MM.1S (cell line): ENCODE measurements around the gene PCDH8.

Source experiments
- DNase-seq: peaks from one replicate; pipeline ENCODE4 v3.0.0-alpha.2; 2015
- H2AFZ ChIP-seq: fragments of 300-600 bp; sonication (generic); 2 replicates; pipeline ENCODE4 v1.6.0; 2016; ENCODE audit warnings: antibody characterized with exemption, low read length
- H3F3A ChIP-seq: fragments of 300-600 bp; sonication (generic); 2 replicates; pipeline ENCODE4 v1.6.1; 2016; ENCODE audit warnings: mild to moderate bottlenecking, antibody characterized with exemption, low read length, moderate library complexity, mixed read lengths; ENCODE audit not compliant: insufficient read depth
- H3K27ac ChIP-seq: fragments of 300-600 bp; sonication (generic); 2 replicates; pipeline ENCODE4 v1.5.1; 2016; ENCODE audit warnings: mild to moderate bottlenecking, low read length
- H3K27me3 ChIP-seq: fragments of 300-600 bp; sonication (generic); replicated peaks from 2 replicates; pipeline ENCODE4 v1.6.0; 2016; ENCODE audit warnings: low read length; ENCODE audit not compliant: insufficient read depth
- H3K36me3 ChIP-seq: fragments of 300-600 bp; sonication (generic); replicated peaks from 2 replicates; pipeline ENCODE4 v1.6.1; 2016; ENCODE audit warnings: mild to moderate bottlenecking, low read length, mixed read lengths; ENCODE audit not compliant: insufficient read depth
- H3K4me1 ChIP-seq: fragments of 300-600 bp; sonication (generic); 2 replicates; pipeline ENCODE4 v1.6.1; 2016; ENCODE audit warnings: low read length, mixed read lengths
- H3K4me2 ChIP-seq: fragments of 300-600 bp; sonication (generic); 2 replicates; pipeline ENCODE4 v1.6.0; 2016; ENCODE audit warnings: low read depth, low read length
- H3K4me3 ChIP-seq: fragments of 300-600 bp; sonication (generic); 2 replicates; pipeline ENCODE4 v1.5.1; 2016; ENCODE audit warnings: low read length, mixed read lengths
- H3K79me2 ChIP-seq: fragments of 300-600 bp; sonication (generic); 2 replicates; pipeline ENCODE4 v1.6.1; 2016; ENCODE audit warnings: mixed run types, low read length, mixed read lengths
- H3K9ac ChIP-seq: fragments of 300-600 bp; sonication (generic); 2 replicates; pipeline ENCODE4 v1.6.1; 2016; ENCODE audit warnings: low read length, mixed read lengths
- H3K9me2 ChIP-seq: fragments of 300-600 bp; sonication (generic); replicated peaks from 2 replicates; pipeline ENCODE4 v1.6.1; 2016; ENCODE audit warnings: mild to moderate bottlenecking, low read length, mixed read lengths; ENCODE audit not compliant: insufficient read depth
- H3K9me3 ChIP-seq: fragments of 300-600 bp; sonication (generic); replicated peaks from 2 replicates; pipeline ENCODE4 v1.6.1; 2016; ENCODE audit warnings: mild to moderate bottlenecking, low read length, mixed read lengths; ENCODE audit not compliant: insufficient read depth
- H4K20me1 ChIP-seq: fragments of 300-600 bp; sonication (generic); 2 replicates; pipeline ENCODE4 v1.6.1; 2016; ENCODE audit warnings: mild to moderate bottlenecking, low read length, moderate library complexity, mixed read lengths; ENCODE audit not compliant: insufficient read depth
- CTCF ChIP-seq: fragments of 300-600 bp; sonication (generic); IDR thresholded peaks from 2 replicates; pipeline ENCODE4 v1.5.1; 2016; ENCODE audit warnings: antibody characterized with exemption, low read length, mixed read lengths
- EZH2 ChIP-seq: fragments of 300-600 bp; sonication (generic); optimal IDR thresholded peaks from 2 replicates; pipeline ENCODE3; 2017; ENCODE audit warnings: low read depth, mild to moderate bottlenecking, antibody characterized with exemption, low read length, mixed read lengths
- EZH2phosphoT487 ChIP-seq: fragments of 300-600 bp; sonication (generic); IDR thresholded peaks from 2 replicates; pipeline ENCODE4 v1.6.1; 2018; ENCODE audit warnings: antibody characterized with exemption, low read length

The PCDH8 gene

GRCh38 chr13:52800856-52801255 is 47.6 kb downstream of the PCDH8 start:
- Histone ChIP-seq H3K79me2 (no peaks in the 10 kb centered on the region), H3K9ac (no peak overlapping the region), H4K20me1 (no peaks in the 10 kb centered on the region), H3K4me2 (no peak overlapping the region), H3K9me2 (no peaks in the 10 kb centered on the region), H3K27ac (no peak overlapping the region), H3K36me3 (no peaks in the 10 kb centered on the region), H3K4me1 (no peaks in the 10 kb centered on the region), H3K9me3 (no peaks in the 10 kb centered on the region), H2AFZ (no peak overlapping the region), H3F3A (no peaks in the 10 kb centered on the region), H3K27me3 (no peaks in the 10 kb centered on the region), H3K4me3 (no peak overlapping the region)
- no peak for TF ChIP-seq EZH2
- no peak for TF ChIP-seq CTCF
- TF ChIP-seq EZH2phosphoT487 = no peak
- no peak for DNase-seq

GRCh38 chr13:52798770-52799430 is 49.5 kb downstream of the PCDH8 start:
- no peaks in the 10 kb centered on the region for H3K9me3 ChIP-seq
- H3K27ac ChIP-seq = no peak overlapping the region
- no peaks in the 10 kb centered on the region for H3K27me3 ChIP-seq
- no peaks in the 10 kb centered on the region for H3K9me2 ChIP-seq
- no peak overlapping the region for H3K9ac ChIP-seq
- H4K20me1 ChIP-seq = no peaks in the 10 kb centered on the region
- no peak for DNase-seq
- no peak overlapping the region for H3K4me2 ChIP-seq
- H3F3A ChIP-seq = no peaks in the 10 kb centered on the region
- TF ChIP-seq EZH2 (no peak), CTCF (no peak), EZH2phosphoT487 (no peak)
- no peak overlapping the region for H3K4me3 ChIP-seq
- no peaks in the 10 kb centered on the region for H3K79me2 ChIP-seq
- H2AFZ ChIP-seq = no peak overlapping the region
- 0 out of 2 replicates have a peak, but pooled peaks cover 4% of the 10 kb centered on the region for H3K4me1 ChIP-seq
- no peaks in the 10 kb centered on the region for H3K36me3 ChIP-seq

GRCh38 chr13:52797176-52797575 is 51.3 kb downstream of the PCDH8 start:
- no peak for TF ChIP-seq EZH2
- no peak for TF ChIP-seq EZH2phosphoT487
- Histone ChIP-seq H3K4me2 (no peak overlapping the region), H3K9ac (no peak overlapping the region), H3K27ac (no peak overlapping the region), H3K9me2 (no peaks in the 10 kb centered on the region), H2AFZ (no peak overlapping the region), H3K4me1 (0 out of 2 replicates have a peak, but pooled peaks cover 4% of the 10 kb centered on the region), H3K27me3 (no peaks in the 10 kb centered on the region), H3K36me3 (no peaks in the 10 kb centered on the region), H3F3A (no peaks in the 10 kb centered on the region), H3K9me3 (no peaks in the 10 kb centered on the region), H3K79me2 (no peaks in the 10 kb centered on the region), H3K4me3 (no peak overlapping the region), H4K20me1 (no peaks in the 10 kb centered on the region)
- DNase-seq = no peak

GRCh38 chr13:52794589-52794988 is 53.9 kb downstream of the PCDH8 start:
- Histone ChIP-seq H3K27ac (no peak overlapping the region), H3K4me2 (no peak overlapping the region), H3F3A (no peaks in the 10 kb centered on the region), H4K20me1 (no peaks in the 10 kb centered on the region), H3K79me2 (no peaks in the 10 kb centered on the region), H3K9ac (no peak overlapping the region), H3K27me3 (no peaks in the 10 kb centered on the region), H3K4me3 (no peak overlapping the region), H3K9me3 (no peaks in the 10 kb centered on the region), H3K9me2 (no peaks in the 10 kb centered on the region), H3K36me3 (no peaks in the 10 kb centered on the region), H3K4me1 (0 out of 2 replicates have a peak, but pooled peaks cover 4% of the 10 kb centered on the region), H2AFZ (no peak overlapping the region)
- DNase-seq = no peak
- TF ChIP-seq EZH2 = no peak
- no peak for TF ChIP-seq EZH2phosphoT487
- no peak for TF ChIP-seq CTCF
